Activated CD4-positive, alpha-beta T cell treated with anti-CD3 and anti-CD28 coated beads for 4 hours (primary cell): Measurements from ENCODE around the gene SORBS1.

Experiments used
- DNase-seq, 2 donors: peaks; one replicate each; pipeline ENCODE4 v3.0.0-alpha.2; 2020

The SORBS1 gene

GRCh38 chr10:95404864-95405263 is 156.3 kb downstream of the SORBS1 start:
- no peak for DNase-seq

GRCh38 chr10:95404462-95404858 is 156.7 kb downstream of the SORBS1 start:
- no peak for DNase-seq

- no peak for DNase-seq
These were observed 157.3 kb downstream of the SORBS1 start for GRCh38 chr10:95403700-95404461.

DNA sequence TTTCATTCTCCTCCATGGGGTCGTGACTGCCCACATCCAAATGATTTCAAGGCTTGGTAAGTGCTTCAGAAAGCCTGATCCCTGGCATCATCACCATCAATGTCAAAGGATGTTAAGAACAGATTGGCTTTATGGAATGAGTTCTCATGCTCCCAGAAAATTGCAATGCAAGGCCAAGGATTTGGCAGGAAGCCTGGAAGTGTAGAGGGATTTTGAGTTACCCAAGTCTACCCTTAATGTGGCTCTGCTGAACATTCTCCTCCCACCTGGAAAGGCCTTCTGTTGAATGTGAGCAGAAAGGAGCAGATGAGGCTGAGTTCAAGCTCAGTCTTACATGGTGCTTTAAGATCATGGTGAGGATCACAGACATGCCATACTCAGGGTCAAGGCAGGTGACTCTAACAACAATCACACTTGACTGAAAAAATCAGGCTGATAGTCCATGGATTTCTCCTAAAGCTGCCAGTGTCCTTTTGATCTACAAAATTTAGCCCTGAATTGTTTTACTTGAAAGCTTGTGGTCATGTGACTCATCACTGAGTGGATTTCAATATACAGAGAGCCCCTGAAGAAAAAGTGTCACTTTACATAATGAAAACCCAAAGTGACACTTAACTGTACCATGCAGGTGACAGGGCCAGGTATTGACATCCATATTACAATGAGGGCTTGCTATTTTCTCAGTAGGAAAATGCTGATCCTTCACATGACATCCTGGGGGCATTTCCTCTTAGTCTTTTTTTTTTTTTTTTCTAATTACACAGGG is 159.3 kb downstream of the SORBS1 start:
- no peak for DNase-seq

GRCh38 chr10:95400787-95401186 is 160.4 kb downstream of the SORBS1 start:
- DNase-seq, result no peak

- DNase-seq, result no peak
These were observed 162.0 kb downstream of the SORBS1 start for GRCh38 chr10:95399183-95399582.

DNA sequence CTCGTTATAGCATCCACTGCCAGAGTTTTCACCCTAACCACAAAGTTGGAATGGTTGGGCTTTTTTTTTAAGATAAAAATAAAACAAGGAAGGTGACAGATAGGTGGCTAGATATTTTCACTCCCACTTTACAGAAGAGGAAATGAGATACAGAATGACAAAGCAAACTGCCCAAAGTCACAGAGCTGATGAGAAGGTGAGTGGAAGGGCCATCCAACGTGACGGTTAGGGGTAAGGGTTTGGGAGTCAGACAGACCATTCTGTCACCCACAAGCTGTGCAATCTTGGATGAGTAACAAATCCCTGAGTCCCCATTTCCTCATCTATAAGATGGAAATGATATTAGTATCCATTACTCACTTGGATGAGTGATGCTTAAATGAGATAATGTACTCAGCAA is 163.4 kb downstream of the SORBS1 start:
- DNase-seq, result no peak

DNA sequence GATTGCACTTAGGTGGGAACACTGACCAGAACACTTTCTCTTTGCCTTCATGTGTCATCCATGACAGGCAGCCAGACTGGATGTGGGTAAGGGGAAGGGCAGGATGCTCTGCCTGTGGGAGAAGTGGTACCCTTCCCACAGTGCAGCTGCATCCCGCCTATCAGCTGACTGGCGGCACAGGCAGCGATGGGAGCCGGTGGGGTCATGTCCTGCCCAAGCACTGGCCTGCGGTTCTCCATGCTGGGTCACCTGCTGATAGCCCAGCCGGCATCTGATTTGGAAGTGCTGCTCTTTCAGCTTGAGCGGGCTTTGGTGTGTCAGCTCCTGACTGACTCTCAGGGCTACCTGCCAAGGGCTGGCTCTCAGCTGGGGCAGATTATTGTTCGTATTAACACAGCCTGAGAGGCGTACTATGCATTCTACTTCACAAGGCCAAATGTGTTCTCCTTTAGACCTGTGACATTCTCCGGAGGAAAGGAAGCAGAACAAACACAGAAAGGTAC is 165.2 kb downstream of the SORBS1 start:
- no peak for DNase-seq

GRCh38 chr10:95394161-95394880 is 166.8 kb downstream of the SORBS1 start:
- no peak for DNase-seq

DNA sequence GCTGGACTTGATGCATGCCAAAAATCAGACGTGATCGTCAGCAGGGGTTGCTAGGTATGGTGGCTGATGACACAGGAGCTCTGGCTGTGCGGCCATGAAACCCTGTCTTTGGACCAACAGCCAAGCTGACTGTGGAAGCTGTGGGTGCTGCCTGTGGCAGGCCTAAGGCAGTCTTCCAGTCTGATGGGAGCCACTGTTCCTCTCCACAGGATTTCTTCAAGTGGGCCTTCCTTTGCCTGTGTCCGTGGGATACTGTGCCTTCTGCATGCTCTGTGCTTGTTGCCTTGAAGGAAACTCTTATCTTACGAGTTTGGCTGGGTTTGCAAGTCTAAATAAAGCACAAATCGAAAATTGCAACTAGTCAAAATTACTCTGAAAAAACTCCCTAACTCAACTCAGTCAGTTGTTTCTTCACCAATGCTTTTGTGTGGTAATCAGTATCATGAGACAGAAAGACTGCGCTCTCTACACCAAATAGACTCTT is 168.4 kb downstream of the SORBS1 start:
- no peak for DNase-seq

DNA sequence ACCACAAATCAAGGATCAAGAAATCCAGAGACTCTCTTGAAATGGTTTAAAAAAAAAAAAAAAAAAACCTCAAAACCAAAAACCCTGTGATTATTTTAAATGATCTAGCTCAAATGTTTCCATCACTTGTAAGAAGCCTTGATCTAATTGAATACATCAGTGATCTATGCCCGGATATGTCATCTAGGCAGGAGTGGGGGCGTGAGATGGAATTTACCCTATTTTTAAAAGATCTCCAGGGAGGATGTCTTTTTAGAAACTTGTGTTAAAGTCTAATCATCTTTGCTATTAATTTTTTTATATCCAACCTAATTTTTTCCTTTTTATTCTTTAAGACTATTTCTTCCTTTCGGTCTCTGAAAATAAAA is 169.0 kb downstream of the SORBS1 start:
- no peak for DNase-seq

DNA sequence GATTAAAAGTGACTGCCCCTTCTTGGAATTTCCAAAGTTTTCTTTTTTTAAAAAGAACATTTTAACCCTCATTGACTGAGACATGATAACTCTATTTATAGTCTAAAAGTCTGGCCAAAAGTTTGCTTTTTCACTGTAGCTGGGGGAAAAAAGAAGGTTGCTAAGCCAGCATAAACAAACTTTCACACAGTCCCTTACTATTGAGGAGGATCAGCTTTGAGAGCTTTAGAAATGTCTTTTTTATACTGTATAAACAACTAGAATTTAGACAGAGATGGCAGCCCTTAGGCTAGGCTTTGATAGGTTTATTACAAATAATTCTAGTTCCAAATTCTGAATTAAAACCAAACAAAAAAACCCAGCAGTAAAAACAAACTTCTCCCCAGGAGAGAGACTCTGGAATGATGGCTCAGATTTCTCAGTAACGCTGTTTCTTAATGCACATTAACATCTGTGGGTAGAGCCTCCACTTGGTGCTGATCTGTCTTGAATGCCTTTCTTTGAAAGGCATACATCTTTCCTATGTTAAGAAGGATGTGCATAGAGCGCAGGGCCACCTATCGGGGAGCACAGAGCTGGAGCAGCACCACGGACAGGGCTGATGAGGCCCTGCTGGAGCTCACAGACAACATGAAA is 169.5 kb downstream of the SORBS1 start:
- no peak for DNase-seq

- no peak for DNase-seq
These were observed 170.0 kb downstream of the SORBS1 start for GRCh38 chr10:95391164-95391563.

- DNase-seq, result no peak
These were observed 171.2 kb downstream of the SORBS1 start for GRCh38 chr10:95389982-95390381.

- no peak for DNase-seq
These were observed 172.0 kb downstream of the SORBS1 start for GRCh38 chr10:95389176-95389575.

DNA sequence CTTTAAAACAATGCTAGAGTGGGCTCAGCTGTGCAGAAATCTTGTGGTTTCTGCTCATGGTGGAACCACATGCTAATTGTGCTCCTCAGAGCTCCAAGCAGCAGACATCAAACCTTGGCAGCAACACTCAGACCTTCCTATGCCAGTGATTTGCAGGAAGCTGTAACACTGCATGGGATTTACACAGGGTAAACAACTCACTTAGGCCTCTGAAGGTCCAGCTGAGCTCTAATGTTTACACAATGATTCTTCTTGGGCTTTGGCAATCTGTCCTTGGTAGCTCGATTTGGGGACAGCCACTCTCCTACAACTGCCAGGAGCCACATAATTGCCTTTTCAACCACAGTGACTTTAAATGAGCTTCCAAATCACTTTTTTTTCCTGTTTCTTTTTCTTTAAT is 172.6 kb downstream of the SORBS1 start:
- no peak for DNase-seq

GRCh38 chr10:95388109-95388471 is 173.1 kb downstream of the SORBS1 start:
- no peak for DNase-seq

- DNase-seq, result no peak
These were observed 177.0 kb downstream of the SORBS1 start for GRCh38 chr10:95384011-95384704.

DNA sequence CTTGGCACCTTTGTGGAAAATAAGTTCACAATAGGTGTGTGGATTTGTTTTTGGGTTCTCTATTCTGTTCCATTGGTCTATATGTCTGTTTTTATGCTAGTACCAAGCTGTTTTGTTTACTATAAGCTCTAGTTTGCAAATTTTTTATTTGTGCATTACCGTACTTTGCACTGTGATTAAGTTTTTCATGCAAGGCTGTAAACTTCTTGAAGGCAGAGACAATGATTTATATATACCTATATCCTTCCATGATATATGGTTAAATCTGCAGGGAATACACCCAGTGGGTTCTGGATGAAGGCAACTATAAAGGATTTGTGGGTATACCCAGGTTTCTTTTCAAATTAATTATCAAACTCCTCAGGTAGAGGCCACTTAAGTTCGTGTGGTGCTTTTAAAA is 178.6 kb downstream of the SORBS1 start:
- DNase-seq, result no peak

GRCh38 chr10:95382174-95382573 is 179.0 kb downstream of the SORBS1 start:
- DNase-seq, result no peak

DNA sequence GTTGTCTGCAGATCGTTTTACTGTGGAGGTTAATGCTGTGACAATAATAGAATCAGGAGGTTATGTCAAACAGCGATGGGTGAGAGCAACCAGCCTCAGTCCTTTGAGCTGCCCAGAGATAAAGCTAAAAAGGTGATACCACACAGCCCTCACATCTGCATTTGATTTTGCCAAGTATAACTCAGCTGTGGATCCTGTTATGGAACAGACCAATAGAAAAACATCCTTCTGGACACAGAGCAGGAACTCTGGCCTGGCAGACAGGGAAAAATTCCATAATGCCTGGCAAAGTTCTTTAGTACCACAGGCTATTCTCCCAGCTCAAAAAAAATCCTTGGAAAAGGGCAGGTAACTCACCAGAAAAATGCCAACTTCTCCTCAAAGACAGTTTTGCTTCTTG is 183.2 kb downstream of the SORBS1 start:
- DNase-seq, result no peak

DNA sequence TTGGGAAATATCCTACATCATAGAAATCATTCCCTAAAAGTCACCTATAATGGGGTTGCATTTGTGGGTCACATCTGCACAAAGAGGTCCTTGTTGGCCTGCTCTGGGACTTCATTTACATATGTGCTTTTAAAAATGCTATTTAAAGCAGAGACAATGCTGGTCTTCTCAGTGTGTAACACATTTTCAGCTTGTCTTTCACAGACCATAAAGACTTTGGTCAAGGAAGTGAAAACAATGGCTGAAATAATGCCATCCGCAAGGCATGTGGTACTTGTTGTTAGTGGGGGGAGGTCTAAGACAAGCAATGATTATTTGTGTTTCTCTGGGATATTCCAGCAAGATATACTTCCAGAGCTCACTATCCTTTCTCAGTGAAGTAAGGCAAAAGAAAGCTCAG is 185.8 kb downstream of the SORBS1 start:
- DNase-seq, result no peak
